Hematopoietic multipotent progenitor cell treated with erythropoietin and hydrocortisone succinate and interleukin-3 and kit ligand, for 6 days (in vitro differentiated cells): ENCODE data around the gene PHACTR3.
"Not testable (repeated sequence)": the region's sequence is repeated elsewhere in the genome, so short reads cannot be mapped to it uniquely, and the experiment has no call there.

Experiments
- DNase-seq: peaks from one replicate; pipeline ENCODE4 v3.0.0-alpha.2; 2015

Gene PHACTR3

GRCh38 chr20:59589086-59589684 is 15.2 kb upstream of the PHACTR3 start:
- DNase-seq: no peak

GRCh38 chr20:59591061-59591460 is 13.3 kb upstream of the PHACTR3 start:
- no peak for DNase-seq

GRCh38 chr20:59596690-59597089 is 7.7 kb upstream of the PHACTR3 start:
- DNase-seq: no peak

GRCh38 chr20:59597240-59597639 is 7.1 kb upstream of the PHACTR3 start:
- DNase-seq: no peak

- peak; percentile 54 for DNase-seq
Observed at GRCh38 chr20:59598625-59599310, 5.6 kb upstream of the PHACTR3 start.

GRCh38 chr20:59599941-59600340 is 4.4 kb upstream of the PHACTR3 start:
- DNase-seq: no peak

- DNase-seq: no peak
Observed at GRCh38 chr20:59600472-59600871, 3.9 kb upstream of the PHACTR3 start.

- no peak for DNase-seq
Observed at GRCh38 chr20:59602546-59603080, 1.7 kb upstream of the PHACTR3 start.

GRCh38 chr20:59603176-59603575 is 1.2 kb upstream of the PHACTR3 start:
- DNase-seq: no peak

- no peak for DNase-seq
Observed at GRCh38 chr20:59604741-59605600, 631 bp downstream of the PHACTR3 start.

GRCh38 chr20:59605601-59606364 is 1.4 kb downstream of the PHACTR3 start:
- no peak for DNase-seq

- DNase-seq: no peak
Observed at GRCh38 chr20:59606566-59606965, 2.2 kb downstream of the PHACTR3 start.

GRCh38 chr20:59608396-59608795 is 4.1 kb downstream of the PHACTR3 start:
- no peak for DNase-seq

GRCh38 chr20:59608871-59609270 is 4.5 kb downstream of the PHACTR3 start:
- no peak for DNase-seq

GRCh38 chr20:59611286-59611685 is 6.9 kb downstream of the PHACTR3 start:
- DNase-seq: no peak

- no peak for DNase-seq
Observed at GRCh38 chr20:59613861-59614260, 9.5 kb downstream of the PHACTR3 start.

- no peak for DNase-seq
Observed at GRCh38 chr20:59614714-59615113, 10.4 kb downstream of the PHACTR3 start.

GRCh38 chr20:59616306-59616705 is 12.0 kb downstream of the PHACTR3 start:
- DNase-seq: no peak

GRCh38 chr20:59617221-59617620 is 12.9 kb downstream of the PHACTR3 start:
- DNase-seq: no peak

GRCh38 chr20:59618131-59618530 is 13.8 kb downstream of the PHACTR3 start:
- DNase-seq: no peak

GRCh38 chr20:59618585-59618984 is 14.2 kb downstream of the PHACTR3 start:
- DNase-seq: not testable (repeated sequence)

GRCh38 chr20:59620860-59621505 is 16.6 kb downstream of the PHACTR3 start:
- no peak for DNase-seq
